HG03064 (cell line): ENCODE measurements around the gene ABLIM1.

Experiments
- ATAC-seq: cut with Tn5 transposase; IDR thresholded peaks from one replicate; pipeline ENCODE4 v1.9.1; 2021; ENCODE audit warnings: low read depth; ENCODE audit not compliant: unreplicated experiment

ABLIM1 gene

DNA sequence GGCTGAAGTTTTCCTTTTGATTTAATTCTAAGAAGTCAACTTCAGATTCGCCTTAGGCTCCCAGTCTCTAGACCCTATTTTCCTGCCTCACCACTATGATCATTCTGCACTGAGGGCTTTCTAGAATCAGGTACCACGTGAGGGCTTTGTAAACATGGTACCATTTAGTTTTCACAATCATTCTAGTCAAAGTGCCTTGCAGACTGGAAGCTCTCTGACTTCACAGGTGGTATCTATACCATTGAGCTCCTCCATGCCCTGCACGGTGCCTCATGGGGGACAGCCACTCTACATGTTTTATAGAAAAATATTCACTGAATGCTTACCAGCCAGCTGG is 106.5 kb downstream of the ABLIM1 start:
- ATAC-seq, result no peak

DNA sequence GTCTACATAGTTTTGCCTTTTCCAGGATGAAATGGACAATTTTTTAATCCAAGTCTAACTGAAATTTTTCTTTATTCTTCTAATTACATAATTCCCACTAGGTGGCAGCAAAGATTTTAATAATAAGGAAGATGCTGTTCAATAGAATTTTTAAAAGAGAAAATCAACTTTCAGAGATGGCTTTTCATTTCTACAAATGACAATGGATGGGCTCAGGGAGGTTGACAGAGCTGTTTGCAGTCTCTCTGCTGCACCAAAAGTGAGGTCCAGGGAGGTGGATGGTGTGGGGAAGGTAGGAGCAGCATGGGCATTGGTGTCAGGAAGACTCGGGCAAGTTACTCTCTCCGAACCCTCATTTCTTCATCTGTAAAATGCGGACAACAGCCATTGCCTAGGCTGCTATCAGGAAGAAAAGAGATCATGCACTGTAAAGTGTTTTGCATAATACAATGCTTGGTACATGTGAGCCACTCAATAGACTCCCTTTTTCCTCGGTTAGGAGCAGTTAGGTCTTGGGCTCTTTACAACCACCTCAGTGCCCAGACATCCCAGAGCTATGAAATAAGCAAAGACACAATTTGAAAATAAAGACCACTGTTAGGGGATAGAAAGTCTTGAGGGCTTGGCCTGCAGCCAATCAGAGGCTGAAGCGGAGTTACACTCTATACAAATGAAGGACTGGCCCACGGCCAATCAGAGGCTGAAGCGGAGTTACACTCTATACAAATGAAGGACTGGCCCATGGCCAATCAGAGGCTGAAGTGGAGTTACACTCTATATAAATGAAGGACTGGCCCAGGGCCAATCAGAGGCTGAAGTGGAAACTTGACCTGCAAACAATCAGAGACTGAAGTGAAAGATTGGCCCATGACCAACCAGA is 107.1 kb downstream of the ABLIM1 start:
- no peak for ATAC-seq

GRCh38 chr10:114548662-114549061 is 109.4 kb downstream of the ABLIM1 start:
- no peak for ATAC-seq

- no peak for ATAC-seq
These were observed 110.6 kb downstream of the ABLIM1 start for GRCh38 chr10:114547514-114547913.

DNA sequence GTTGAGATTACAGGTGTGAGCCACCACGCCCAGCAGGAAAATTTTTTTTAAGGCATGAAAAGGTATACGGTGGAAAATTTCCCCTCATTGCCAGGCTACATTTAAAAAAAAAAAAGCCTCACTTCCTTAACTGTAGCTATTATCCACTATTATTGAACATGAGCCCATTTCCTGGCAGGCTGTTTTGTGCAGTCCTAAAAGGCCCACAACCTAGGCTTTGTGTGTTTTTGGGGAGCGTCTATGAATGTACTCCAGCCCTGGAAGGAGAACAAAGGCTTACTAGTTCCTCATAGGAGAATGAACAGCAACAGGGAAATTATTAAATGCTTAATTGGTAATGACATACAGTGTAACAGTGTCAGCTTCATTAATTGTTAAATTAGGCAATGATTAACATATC is 111.0 kb downstream of the ABLIM1 start:
- ATAC-seq, result no peak

DNA sequence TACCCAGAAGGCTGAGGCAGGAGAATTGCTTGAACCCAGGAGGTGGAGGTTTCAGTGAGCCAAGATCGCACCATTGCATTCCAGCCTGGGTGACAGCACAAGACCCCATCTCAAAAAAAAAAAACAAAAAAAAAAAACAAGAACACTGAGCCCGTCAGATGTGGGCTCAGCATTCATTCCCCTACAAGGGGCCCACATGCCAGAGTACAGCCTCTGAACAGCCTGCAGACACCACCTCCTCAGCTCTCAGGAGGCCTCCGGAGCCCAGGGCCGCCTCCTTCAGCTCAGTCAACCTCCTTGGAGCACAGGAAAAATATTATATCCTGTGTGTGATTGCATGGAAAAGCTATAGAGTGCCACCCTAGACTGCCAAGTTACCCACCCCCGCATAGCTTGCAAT is 112.3 kb downstream of the ABLIM1 start:
- ATAC-seq, result no peak

DNA sequence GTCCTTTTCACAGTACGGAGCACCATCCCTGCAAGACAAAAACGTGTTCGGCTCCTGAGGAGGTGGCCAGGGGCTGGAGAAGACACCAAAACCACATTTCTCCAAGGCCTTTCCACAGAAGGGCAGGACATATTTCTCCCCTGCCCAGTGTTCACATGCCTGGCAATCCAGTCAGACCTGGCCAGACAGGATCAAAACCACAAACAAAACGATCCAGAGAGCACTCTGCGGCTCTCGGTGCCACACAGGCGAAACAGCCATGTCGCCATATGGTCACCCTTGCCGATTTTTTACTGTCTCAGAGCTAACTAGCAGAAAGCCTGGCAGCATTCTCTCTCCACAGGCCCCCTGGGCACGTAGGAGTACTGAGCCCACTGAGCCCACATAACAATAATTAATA is 113.0 kb downstream of the ABLIM1 start:
- ATAC-seq, result no peak

GRCh38 chr10:114544045-114544659 is 113.9 kb downstream of the ABLIM1 start:
- ATAC-seq, result peak; percentile 93

DNA sequence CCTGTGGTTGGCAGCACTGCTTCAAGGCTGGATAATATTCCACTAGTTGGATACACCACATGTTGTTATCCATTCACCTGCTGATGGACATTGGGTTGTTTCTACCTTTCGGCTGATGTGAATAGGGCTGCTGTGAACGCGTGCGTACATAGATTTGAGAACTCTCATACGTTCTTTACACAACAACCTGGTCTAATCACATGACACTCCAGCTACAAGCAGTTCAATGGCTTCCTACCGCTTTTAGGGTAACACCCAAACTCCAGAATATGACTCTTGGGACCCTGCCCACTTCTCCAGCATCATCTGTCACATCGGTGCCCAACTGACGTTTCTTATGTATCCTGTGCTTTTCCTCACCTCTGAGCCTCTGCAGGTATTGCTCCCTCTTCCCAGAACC is 114.6 kb downstream of the ABLIM1 start:
- ATAC-seq, result no peak

GRCh38 chr10:114542373-114542772 is 115.7 kb downstream of the ABLIM1 start:
- ATAC-seq, result no peak

- no peak for ATAC-seq
These were observed 116.3 kb downstream of the ABLIM1 start for GRCh38 chr10:114541797-114542160.

- ATAC-seq, result peak; percentile 37
These were observed 116.8 kb downstream of the ABLIM1 start for GRCh38 chr10:114541081-114541796.

DNA sequence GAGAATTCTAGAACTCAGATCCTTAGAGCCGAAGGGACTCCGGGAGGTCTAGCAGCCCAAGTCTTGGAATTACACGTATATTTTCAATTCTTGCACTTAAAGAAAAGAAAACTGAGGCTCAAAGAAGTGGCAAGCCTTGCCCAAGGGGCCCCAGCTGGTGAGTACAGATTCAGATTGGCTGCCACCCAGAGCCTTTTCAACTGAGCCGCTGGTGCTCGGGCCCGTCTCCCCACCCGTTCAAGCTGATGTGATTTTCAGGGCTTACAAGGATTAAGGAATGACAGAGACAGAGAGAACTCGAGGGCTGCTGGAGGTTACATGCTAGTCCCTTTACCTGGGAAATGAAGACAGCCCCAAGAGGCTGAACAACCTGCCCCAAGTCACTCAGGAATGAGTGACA is 117.8 kb downstream of the ABLIM1 start:
- no peak for ATAC-seq

- ATAC-seq, result no peak
These were observed 118.5 kb downstream of the ABLIM1 start for GRCh38 chr10:114539623-114540022.

GRCh38 chr10:114538181-114538906 is 119.7 kb downstream of the ABLIM1 start:
- ATAC-seq, result no peak

- no peak for ATAC-seq
These were observed 120.3 kb downstream of the ABLIM1 start for GRCh38 chr10:114537736-114538135.

DNA sequence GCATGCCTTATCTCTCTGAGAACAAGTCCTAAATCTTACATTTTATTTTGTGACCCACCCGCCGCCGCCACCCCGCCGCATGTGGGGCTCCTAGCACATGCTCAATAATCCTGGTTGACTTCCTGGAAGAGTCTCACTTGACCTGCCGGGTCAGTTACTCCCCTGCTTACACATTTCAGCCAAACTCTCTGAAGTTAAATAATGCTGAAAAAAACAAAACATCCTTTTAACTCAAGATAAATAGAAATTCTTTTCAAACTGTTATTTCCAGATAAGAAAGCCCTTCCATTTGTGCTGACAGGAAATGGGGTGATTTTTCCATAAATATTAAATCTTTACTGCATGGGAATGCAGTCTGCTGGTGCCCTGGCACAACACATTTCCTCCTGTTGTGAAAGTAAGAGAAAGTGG is 123.5 kb downstream of the ABLIM1 start:
- no peak for ATAC-seq

GRCh38 chr10:114532226-114532625 is 125.8 kb downstream of the ABLIM1 start:
- ATAC-seq, result no peak

DNA sequence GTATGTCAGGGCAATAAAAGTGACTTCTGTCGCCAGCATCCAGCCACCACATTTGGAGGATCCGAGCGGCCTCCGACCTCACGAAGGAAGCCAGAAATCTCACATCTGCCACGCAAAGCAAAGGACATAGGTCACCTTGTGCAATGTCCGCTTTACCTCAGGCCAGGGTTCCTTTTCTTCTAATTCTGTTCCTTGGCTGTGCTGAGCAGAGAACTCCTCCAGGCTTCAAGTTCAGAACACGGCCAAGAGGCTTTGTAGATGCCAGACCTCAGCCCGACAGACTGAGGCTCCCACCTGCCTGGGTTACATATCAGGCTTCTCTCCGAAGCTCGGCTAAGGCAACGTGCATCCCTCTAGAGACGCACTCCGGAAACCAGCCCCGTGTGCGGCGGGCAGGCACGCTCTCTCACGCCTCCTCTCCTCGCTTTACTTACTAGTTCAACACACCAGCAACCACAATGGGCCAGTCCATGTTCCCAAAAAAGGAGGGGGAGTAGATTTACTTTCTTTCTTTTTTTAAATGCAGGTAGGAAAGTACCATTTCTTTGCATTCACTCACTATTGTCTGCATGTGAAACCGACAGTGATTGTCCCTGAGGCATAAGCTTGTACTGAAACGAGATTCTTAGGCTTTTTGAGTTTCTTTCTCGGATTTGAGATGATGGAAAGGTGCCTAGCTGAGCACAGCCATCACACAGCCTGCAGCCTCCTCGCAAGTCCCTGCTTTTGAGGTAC is 131.4 kb downstream of the ABLIM1 start:
- peak; percentile 94 for ATAC-seq

GRCh38 chr10:114526126-114526503 is 132.0 kb downstream of the ABLIM1 start:
- ATAC-seq, result peak; percentile 43
